Thyroid gland (tissue), 4 donors: Measurements from ENCODE around the gene PIP4K2C. TPM values are rescaled to one million over a fixed set of nuclear protein-coding genes. Genes with fewer than 3 reads are reported as not detected.

Experiments
- DNase-seq, 2 donors: peaks; one replicate each; pipeline ENCODE4 v3.0.0-alpha.2; 2019
- H3K27ac ChIP-seq, 3 donors: fragments of 200-600 bp; sonication (generic); 1 replicate in 2 of 3; 2 replicates in 1 of 3; pipeline ENCODE4 v1.5.1; 2016 to 2019; ENCODE audit warnings: mild to moderate bottlenecking in 1 of 3, moderate library complexity in 1 of 3
- H3K27me3 ChIP-seq: fragments of 200-600 bp; sonication (generic); one replicate; pipeline ENCODE4 v1.5.1; 2019
- H3K36me3 ChIP-seq, 2 donors: fragments of 200-600 bp; sonication (generic); one replicate each; pipeline ENCODE4 v1.5.1; 2016 to 2019
- H3K4me1 ChIP-seq, 2 donors: fragments of 200-600 bp; sonication (generic); one replicate each; pipeline ENCODE4 v1.5.1; 2017 to 2019
- H3K4me3 ChIP-seq, 3 donors: fragments of 200-600 bp; sonication (generic); replicated peaks in 1 of 3; 1 replicate in 2 of 3; 2 replicates in 1 of 3; pipeline ENCODE4 v1.5.1; 2016; ENCODE audit warnings: mild to moderate bottlenecking in 1 of 3
- H3K9me3 ChIP-seq: fragments of 200-600 bp; sonication (generic); one replicate; pipeline ENCODE4 v1.5.1; 2017
- POLR2A ChIP-seq, 2 donors: fragments of 450-650 bp; IDR thresholded peaks; one replicate each; pipeline ENCODE4 v1.6.1; 2017; ENCODE audit warnings: antibody characterized with exemption in 2 of 2, mild to moderate bottlenecking in 2 of 2, moderate library complexity in 1 of 2
- WGBS, 2 donors: methylation state at CpG; one replicate each; pipeline ENCODE4 v1.1.5; 2017; 5-methylcytosine and 5-hydroxymethylcytosine counted together
- intact Hi-C: fragments of 100-400 bp; cut with DNase I; formaldehyde crosslinking; loops from one replicate; pipeline ENCODE4 v1.15.1; 2023
- total RNA-seq, 4 donors: library from RNA; depleted of rRNA; stranded (reverse); fragments of >200 nt; gene quantifications; one replicate each; pipeline ENCODE4 v1.2.3, GENCODE V29; 2016
- TF ChIP-seq, protein P1 (sequence below), 6 experiments: fragments of 200-600 bp in 3 of 6; fragments of 450-650 bp in 3 of 6; sonication (generic) in 3 of 6; IDR thresholded peaks; one replicate each; pipeline ENCODE4 v1.5.1; 2016 to 2019; ENCODE audit warnings: antibody characterized with exemption in 6 of 6, mild to moderate bottlenecking in 2 of 6, inconsistent platforms in 1 of 6, moderate library complexity in 1 of 6

Gene PIP4K2C
- total RNA-seq, 4 donors from 2014 or later = 29.6 to 82.6 (median 59.2) TPM

DNA sequence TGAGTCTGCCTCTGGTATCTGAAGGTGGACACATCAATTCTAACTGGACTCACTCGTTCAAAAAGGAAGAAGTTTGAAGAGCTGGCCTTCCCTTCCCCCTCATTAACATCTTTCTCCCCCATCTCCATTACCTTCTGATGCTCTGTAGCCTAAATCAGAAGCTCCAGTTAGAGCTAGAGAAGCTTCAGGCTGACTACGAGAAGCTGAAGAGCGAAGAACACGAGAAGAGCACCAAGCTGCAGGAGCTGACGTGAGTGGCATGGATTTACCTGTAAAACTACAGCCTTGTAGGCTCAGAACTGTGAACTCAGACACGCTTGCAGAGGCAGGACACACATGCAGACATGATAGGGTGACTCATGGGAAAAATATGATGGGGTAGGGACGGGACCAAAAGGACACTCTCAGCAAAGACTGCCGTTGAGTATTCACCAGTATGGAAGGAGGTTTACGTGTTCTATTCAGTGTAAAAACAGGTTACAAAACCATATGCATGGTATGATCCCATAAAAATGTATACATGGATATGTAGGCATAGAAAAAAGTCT is 14.3 kb upstream of the PIP4K2C start:
- no peak for DNase-seq
- TF ChIP-seq, protein P1, sequence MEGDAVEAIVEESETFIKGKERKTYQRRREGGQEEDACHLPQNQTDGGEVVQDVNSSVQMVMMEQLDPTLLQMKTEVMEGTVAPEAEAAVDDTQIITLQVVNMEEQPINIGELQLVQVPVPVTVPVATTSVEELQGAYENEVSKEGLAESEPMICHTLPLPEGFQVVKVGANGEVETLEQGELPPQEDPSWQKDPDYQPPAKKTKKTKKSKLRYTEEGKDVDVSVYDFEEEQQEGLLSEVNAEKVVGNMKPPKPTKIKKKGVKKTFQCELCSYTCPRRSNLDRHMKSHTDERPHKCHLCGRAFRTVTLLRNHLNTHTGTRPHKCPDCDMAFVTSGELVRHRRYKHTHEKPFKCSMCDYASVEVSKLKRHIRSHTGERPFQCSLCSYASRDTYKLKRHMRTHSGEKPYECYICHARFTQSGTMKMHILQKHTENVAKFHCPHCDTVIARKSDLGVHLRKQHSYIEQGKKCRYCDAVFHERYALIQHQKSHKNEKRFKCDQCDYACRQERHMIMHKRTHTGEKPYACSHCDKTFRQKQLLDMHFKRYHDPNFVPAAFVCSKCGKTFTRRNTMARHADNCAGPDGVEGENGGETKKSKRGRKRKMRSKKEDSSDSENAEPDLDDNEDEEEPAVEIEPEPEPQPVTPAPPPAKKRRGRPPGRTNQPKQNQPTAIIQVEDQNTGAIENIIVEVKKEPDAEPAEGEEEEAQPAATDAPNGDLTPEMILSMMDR (IDR thresholded peaks at IDR 0.05) = no peak
- Histone ChIP-seq H3K27ac (no peak overlapping the region), H3K9me3 (no peaks in the 10 kb centered on the region), H3K4me1 (no peaks in the 10 kb centered on the region), H3K4me3 (no peak overlapping the region), H3K27me3 (no peaks in the 10 kb centered on the region), H3K36me3 (no peaks in the 10 kb centered on the region)
- 87 to 91% methylated on average over 9 of the region's 9 CpGs for WGBS, 2 donors
- intact Hi-C loops = no loop called here

DNA sequence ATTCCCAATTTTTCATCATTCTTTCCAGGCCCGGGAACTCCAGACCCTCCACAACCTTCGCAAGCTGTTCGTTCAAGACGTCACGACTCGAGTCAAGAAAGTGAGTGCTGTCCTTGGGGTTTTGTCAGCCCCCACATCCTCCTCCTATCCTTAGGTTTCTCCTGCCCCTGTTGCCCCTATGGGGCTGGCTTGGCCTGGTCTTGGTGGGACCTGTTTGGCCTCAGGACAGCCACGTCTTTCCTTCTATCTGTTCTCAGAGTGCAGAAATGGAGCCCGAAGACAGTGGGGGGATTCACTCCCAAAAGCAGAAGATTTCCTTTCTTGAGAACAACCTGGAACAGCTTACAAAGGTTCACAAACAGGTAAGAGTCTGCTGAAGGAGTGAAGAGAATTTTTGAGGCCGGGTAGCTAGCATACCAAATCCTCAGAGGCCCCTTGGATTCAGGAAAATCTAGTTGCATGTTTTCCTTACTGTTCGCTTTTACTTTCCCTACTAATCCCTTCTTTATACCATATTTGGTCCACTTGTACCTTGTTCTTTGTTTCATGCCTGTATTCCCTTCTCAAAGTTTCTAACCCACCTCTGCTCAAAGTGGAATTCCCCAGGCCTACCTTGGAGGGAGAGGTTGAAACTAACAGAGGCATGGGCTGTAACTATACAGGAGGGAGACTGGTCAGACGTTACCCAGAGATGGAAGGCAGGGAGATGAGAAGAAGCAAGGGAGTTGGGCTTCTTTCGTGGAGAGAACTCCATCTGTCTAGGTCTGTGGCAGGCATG is 12.8 kb upstream of the PIP4K2C start:
- Histone ChIP-seq H3K4me3 (no peak overlapping the region), H3K27ac (no peak overlapping the region), H3K36me3 (no peaks in the 10 kb centered on the region), H3K9me3 (no peaks in the 10 kb centered on the region), H3K27me3 (no peaks in the 10 kb centered on the region), H3K4me1 (no peaks in the 10 kb centered on the region)
- DNase-seq = no peak
- TF ChIP-seq, protein P1 (IDR thresholded peaks at IDR 0.05) = no peak
- TF ChIP-seq POLR2A (IDR thresholded peaks at IDR 0.05) = no peak
- 87 to 89% methylated on average over 12 of the region's 12 CpGs for WGBS, 2 donors
- intact Hi-C loops = no loop called here

DNA sequence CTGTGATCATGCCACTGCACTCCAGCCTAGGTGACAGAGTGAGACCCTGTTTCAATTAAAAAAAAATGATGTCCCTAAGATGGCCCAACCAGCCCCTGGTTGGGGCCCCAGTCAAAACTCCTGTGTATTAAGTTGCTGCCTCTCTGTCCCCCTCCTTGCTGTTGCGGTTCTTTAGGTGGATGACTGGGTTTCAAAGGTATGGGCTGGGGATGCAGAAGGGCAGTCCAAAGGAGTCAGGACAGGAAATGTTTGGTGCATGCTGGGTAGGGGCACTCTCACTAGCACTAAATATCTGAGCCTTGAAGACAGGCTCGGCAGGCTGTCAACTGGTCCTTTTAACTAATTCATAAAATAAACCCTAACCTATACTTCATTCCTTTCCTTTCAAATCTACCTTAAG is 12.0 kb upstream of the PIP4K2C start:
- no peaks in the 10 kb centered on the region for H3K4me1 ChIP-seq
- no peak overlapping the region for H3K27ac ChIP-seq
- TF ChIP-seq, protein P1 (IDR thresholded peaks at IDR 0.05) = no peak
- TF ChIP-seq POLR2A (IDR thresholded peaks at IDR 0.05) = no peak
- no peaks in the 10 kb centered on the region for H3K27me3 ChIP-seq
- no peaks in the 10 kb centered on the region for H3K36me3 ChIP-seq
- intact Hi-C loops = no loop called here
- H3K9me3 ChIP-seq = no peaks in the 10 kb centered on the region
- WGBS, 2 donors = 72 to 84% methylated on average over 2 of the region's 2 CpGs
- no peak for DNase-seq
- H3K4me3 ChIP-seq = no peak overlapping the region

DNA sequence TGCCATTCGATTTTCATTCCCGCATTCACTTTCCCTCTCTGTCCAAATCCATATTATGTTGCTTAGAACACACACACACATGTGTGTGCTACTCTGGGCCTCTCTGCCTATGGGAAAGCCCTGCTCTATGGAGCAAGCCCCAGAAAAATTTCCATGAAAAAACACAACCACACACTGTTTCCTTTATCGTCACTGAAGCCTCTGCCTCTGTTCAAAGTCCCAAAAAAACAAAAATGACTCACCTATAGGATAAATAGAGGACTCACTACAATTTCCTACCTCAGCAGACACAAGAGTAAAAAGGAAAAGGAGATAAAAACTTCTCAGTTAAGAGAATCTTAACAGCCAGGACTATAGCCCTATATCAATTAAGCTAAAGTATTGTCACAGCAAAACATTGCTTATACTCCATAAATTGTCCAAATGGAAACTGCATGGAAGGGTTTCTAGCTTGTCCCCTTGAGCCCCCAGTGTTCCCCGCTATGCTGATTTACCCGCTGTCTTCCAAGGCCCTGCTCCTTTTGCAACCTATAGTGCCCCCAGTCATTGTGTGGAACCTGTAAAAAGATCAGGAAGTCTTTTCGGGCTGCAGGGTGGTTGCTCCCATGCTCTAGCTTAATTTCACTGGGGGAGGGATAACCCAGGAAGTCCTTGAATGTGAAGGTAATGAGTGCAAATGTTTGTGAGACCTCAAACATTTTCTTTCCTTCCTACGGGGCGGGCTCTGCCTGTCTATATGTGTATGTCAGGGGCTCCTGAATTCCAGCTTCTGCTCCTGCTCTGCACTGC is 11.1 kb upstream of the PIP4K2C start:
- DNase-seq = no peak
- no peaks in the 10 kb centered on the region for H3K4me1 ChIP-seq
- TF ChIP-seq POLR2A (IDR thresholded peaks at IDR 0.05) = no peak
- TF ChIP-seq, protein P1 (IDR thresholded peaks at IDR 0.05) = no peak
- no peaks in the 10 kb centered on the region for H3K36me3 ChIP-seq
- H3K4me3 ChIP-seq = no peak overlapping the region
- WGBS, 2 donors = 87% methylated on average over 8 of the region's 8 CpGs
- H3K27me3 ChIP-seq = no peaks in the 10 kb centered on the region
- intact Hi-C loops = loop anchor here (5.0 to 10.0 kb wide), 2 partner anchors 42 to 115 kb away; partner anchors contain the start of gene OS9
- no peaks in the 10 kb centered on the region for H3K9me3 ChIP-seq
- H3K27ac ChIP-seq = no peak overlapping the region

DNA sequence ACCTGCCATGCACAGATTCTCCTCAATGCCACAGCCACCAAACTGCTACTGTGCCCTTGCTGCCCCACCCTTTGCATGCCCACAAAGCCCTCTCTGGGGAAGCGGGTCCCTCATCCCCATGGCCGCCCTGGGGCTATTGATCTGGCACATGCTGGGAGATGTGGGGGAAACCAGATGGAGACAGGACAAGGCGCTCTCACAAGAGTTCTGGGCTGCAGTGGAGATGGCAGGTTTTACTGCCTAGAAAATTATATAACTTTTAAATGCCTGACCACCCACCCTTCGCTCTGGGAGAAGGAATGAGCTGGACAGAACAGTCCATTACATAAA is 10.6 kb upstream of the PIP4K2C start:
- TF ChIP-seq POLR2A (IDR thresholded peaks at IDR 0.05) = no peak
- TF ChIP-seq, protein P1 (IDR thresholded peaks at IDR 0.05) = no peak
- intact Hi-C loops = loop anchor here (5.0 to 10.0 kb wide), 2 partner anchors 42 to 114 kb away; partner anchors contain the start of gene OS9

More for the DNA sequence above, 10.6 kb upstream of the PIP4K2C start:
- no peak for DNase-seq
- H3K4me3 ChIP-seq = no peak overlapping the region
- H3K27me3 ChIP-seq = no peaks in the 10 kb centered on the region
- no peaks in the 10 kb centered on the region for H3K4me1 ChIP-seq
- no peaks in the 10 kb centered on the region for H3K9me3 ChIP-seq
- H3K27ac ChIP-seq = no peak overlapping the region
- WGBS, 2 donors = 91 to 92% methylated on average over 4 of the region's 4 CpGs
- no peaks in the 10 kb centered on the region for H3K36me3 ChIP-seq
